Measurements from ENCODE around the gene ARHGAP6.
A peak's percentile ranks its signal among the peaks of the same experiment; 100 is the strongest.

ARHGAP6 gene

GRCh38 chrX:11431786-11432185 lies 233.9 kb downstream of the ARHGAP6 start:
- Histone ChIP-seq H3K36me3 (ENCODE audit: insufficient read depth, low read length) (no peaks in the 10 kb centered on the region), H3K9me3 (ENCODE audit: low read length) (no peaks in the 10 kb centered on the region), H3K9ac (ENCODE audit: low read length) (no peak overlapping the region), H3K27ac (ENCODE audit: low read depth, low read length) (peak overlapping the region; percentile 54), H3K27me3 (ENCODE audit: control insufficient read depth in 1 of 2, insufficient read depth in 2 of 2, low read length in 2 of 2) (no peaks in the 10 kb centered on the region), H3K4me3 (ENCODE audit: low read depth in 1 of 2, low read length in 2 of 2) (no peak overlapping the region), H3K4me1 (ENCODE audit: insufficient read depth, low read length) (peaks cover 31% of the 10 kb centered on the region)

DNA sequence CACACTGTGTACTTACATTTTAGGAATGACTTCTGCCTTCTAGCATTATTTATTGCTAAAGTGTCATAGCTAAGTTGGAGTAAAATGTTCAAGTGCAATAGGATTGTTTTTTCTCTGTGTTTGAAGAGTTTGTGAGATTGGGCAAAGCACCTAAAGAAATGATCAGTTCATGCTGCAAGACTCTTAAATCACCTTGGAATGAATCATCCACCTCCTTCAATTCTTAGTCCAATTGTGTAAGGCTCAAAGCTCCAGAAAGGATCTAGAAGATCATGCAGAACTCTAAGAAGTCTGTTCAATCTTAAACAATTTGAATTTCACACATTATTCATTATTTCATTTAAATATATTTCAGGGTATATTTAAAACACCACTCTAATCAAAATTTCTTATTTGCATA lies 235.4 kb downstream of the ARHGAP6 start:
- no peaks in the 10 kb centered on the region for H3K27me3 ChIP-seq (ENCODE audit: control insufficient read depth in 1 of 2, insufficient read depth in 2 of 2, low read length in 2 of 2)
- H3K9me3 ChIP-seq (ENCODE audit: low read length) = no peaks in the 10 kb centered on the region
- H3K4me3 ChIP-seq (ENCODE audit: low read depth in 1 of 2, low read length in 2 of 2) = no peak overlapping the region
- no peak overlapping the region for H3K9ac ChIP-seq (ENCODE audit: low read length)
- peak overlapping the region; percentile 27 for H3K27ac ChIP-seq (ENCODE audit: low read depth, low read length)
- H3K4me1 ChIP-seq (ENCODE audit: insufficient read depth, low read length) = peaks cover 31% of the 10 kb centered on the region
- no peaks in the 10 kb centered on the region for H3K36me3 ChIP-seq (ENCODE audit: insufficient read depth, low read length)

GRCh38 chrX:11429538-11430085 lies 236.1 kb downstream of the ARHGAP6 start:
- Histone ChIP-seq H3K9ac (ENCODE audit: low read length) (no peak overlapping the region), H3K27ac (ENCODE audit: low read depth, low read length) (peak overlapping the region; percentile 27), H3K36me3 (ENCODE audit: insufficient read depth, low read length) (no peaks in the 10 kb centered on the region), H3K9me3 (ENCODE audit: low read length) (no peaks in the 10 kb centered on the region), H3K4me3 (ENCODE audit: low read depth in 1 of 2, low read length in 2 of 2) (no peak overlapping the region), H3K27me3 (ENCODE audit: control insufficient read depth in 1 of 2, insufficient read depth in 2 of 2, low read length in 2 of 2) (no peaks in the 10 kb centered on the region), H3K4me1 (ENCODE audit: insufficient read depth, low read length) (peaks cover 26% of the 10 kb centered on the region)

DNA sequence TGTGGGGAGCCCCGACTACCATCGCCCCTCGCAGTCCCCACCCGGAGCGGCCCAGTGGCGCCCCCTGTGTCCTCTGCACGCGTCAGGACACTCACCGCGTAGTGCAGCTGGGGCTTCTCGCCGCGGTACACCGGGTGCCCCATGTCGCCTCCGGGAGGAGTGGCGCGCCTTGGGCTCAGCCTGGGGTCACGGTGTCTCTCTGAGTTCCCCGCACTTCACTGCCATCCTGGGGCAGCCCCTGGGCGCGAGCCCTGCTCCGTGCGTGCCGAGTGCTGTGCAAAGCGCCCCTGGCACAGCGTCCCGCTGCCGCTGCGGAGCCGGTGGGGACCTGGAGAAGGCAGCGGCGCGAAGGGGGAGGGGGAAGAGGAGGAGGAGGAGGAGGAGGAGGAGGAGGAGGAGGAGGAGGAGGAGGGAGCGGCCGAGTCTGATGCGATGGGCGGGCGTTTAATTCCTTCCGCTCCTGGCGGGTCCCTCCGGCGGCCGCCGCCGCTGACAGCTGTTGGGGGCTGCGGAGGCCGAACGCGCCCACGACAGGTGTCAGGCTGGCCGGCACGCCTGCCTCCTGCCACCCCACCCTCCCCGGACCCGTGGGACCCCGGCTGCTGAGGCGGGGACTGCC lies 238.2 kb downstream of the ARHGAP6 start:
- peak overlapping the region; percentile 38 to 40 for H3K4me3 ChIP-seq (ENCODE audit: low read depth in 1 of 2, low read length in 2 of 2)
- no peaks in the 10 kb centered on the region for H3K27me3 ChIP-seq (ENCODE audit: control insufficient read depth in 1 of 2, insufficient read depth in 2 of 2, low read length in 2 of 2)
- H3K9ac ChIP-seq (ENCODE audit: low read length) = peak overlapping the region; percentile 18
- H3K9me3 ChIP-seq (ENCODE audit: low read length) = no peaks in the 10 kb centered on the region
- H3K36me3 ChIP-seq (ENCODE audit: insufficient read depth, low read length) = no peaks in the 10 kb centered on the region
- H3K27ac ChIP-seq (ENCODE audit: low read depth, low read length) = peak overlapping the region; percentile 21
- H3K4me1 ChIP-seq (ENCODE audit: insufficient read depth, low read length) = peaks cover 14% of the 10 kb centered on the region

DNA sequence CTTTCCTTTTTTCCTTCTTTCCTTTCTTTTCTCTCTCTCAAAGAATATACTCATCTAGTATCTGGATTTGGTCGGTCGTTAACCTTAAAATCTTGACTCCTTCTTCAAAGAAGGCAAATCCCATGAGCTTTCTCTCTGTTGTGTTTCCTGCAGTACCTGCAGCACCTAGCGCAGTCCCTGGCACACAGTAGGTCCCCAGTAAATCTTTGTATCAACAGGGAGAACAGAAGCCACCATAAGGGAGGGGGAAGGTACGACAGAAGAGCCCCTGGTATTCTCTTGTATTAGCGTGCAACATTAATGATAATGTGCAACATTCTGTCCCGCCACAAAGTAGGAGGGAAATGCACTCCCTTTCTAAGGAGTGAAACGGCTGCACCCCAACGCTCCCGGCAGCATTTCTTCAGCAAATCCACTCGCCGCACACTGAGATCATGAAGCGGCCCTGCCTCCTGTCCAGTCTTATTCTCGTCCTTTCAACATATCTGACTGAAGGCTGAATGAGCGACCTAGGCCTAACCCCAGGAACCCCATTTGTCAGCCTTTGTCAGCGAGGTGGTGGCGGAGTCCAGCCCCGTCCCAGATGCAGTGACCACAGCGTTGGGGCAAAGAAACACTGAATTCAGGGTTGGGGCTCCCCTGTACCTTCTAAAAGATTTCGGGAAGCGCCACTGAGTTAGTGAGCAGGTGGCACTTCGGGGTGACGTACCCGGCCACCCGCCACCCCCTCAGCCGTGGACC lies 238.8 kb downstream of the ARHGAP6 start:
- H3K9me3 ChIP-seq (ENCODE audit: low read length) = no peaks in the 10 kb centered on the region
- peaks cover 20% of the 10 kb centered on the region for H3K4me1 ChIP-seq (ENCODE audit: insufficient read depth, low read length)
- H3K9ac ChIP-seq (ENCODE audit: low read length) = peak overlapping the region; percentile 18
- no peaks in the 10 kb centered on the region for H3K27me3 ChIP-seq (ENCODE audit: control insufficient read depth in 1 of 2, insufficient read depth in 2 of 2, low read length in 2 of 2)
- H3K4me3 ChIP-seq (ENCODE audit: low read depth in 1 of 2, low read length in 2 of 2) = peak overlapping the region; percentile 38 to 40
- H3K27ac ChIP-seq (ENCODE audit: low read depth, low read length) = peak overlapping the region; percentile 21
- H3K36me3 ChIP-seq (ENCODE audit: insufficient read depth, low read length) = no peaks in the 10 kb centered on the region

DNA sequence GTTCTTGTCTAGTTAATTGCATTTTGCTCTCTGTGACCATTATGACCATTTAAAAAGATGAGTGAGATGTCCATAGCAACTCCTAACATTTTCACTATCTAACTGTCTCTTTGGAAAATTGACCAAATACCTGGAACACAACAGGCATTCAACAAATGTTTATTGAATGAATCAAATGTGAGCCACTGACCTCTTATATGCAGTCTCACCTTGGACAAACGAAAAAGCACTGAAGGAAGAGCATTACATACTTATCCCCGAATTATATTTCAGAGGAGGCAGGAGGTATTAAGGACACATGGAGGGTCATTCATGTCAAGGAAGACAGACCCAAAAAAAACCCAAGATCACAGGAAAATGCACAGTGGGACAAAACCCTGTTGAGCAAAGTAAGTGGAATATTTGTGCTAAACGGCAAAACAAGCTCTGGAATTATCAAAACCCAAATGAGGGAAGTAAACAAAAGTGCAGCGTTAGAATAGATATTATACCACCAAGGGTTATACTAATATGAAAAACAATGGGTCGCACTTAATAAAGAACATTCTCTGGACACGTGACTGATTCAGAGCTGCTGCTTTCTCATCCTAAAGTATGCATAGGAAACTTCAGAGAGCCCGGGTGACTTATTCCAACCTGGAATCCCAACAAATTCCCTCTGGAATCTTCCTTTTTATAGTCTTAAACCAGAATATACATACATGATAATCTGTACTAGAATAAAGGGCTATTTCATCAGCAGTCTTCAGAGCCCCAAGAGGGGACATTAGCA lies 240.6 kb downstream of the ARHGAP6 start:
- Histone ChIP-seq H3K4me1 (ENCODE audit: insufficient read depth, low read length) (peaks cover 19% of the 10 kb centered on the region), H3K27ac (ENCODE audit: low read depth, low read length) (no peak overlapping the region), H3K4me3 (ENCODE audit: low read depth in 1 of 2, low read length in 2 of 2) (no peak overlapping the region), H3K9me3 (ENCODE audit: low read length) (no peaks in the 10 kb centered on the region), H3K9ac (ENCODE audit: low read length) (no peak overlapping the region), H3K27me3 (ENCODE audit: control insufficient read depth in 1 of 2, insufficient read depth in 2 of 2, low read length in 2 of 2) (no peaks in the 10 kb centered on the region), H3K36me3 (ENCODE audit: insufficient read depth, low read length) (no peaks in the 10 kb centered on the region)

- H3K4me3 ChIP-seq (ENCODE audit: low read depth in 1 of 2, low read length in 2 of 2) = no peak overlapping the region
- no peak overlapping the region for H3K9ac ChIP-seq (ENCODE audit: low read length)
- no peak overlapping the region for H3K27ac ChIP-seq (ENCODE audit: low read depth, low read length)
- peaks cover 18% of the 10 kb centered on the region for H3K4me1 ChIP-seq (ENCODE audit: insufficient read depth, low read length)
- no peaks in the 10 kb centered on the region for H3K27me3 ChIP-seq (ENCODE audit: control insufficient read depth in 1 of 2, insufficient read depth in 2 of 2, low read length in 2 of 2)
- no peaks in the 10 kb centered on the region for H3K9me3 ChIP-seq (ENCODE audit: low read length)
- no peaks in the 10 kb centered on the region for H3K36me3 ChIP-seq (ENCODE audit: insufficient read depth, low read length)
Observed at GRCh38 chrX:11423949-11424348, 241.8 kb downstream of the ARHGAP6 start.

- no peaks in the 10 kb centered on the region for H3K9me3 ChIP-seq (ENCODE audit: low read length)
- no peak overlapping the region for H3K27ac ChIP-seq (ENCODE audit: low read depth, low read length)
- no peaks in the 10 kb centered on the region for H3K27me3 ChIP-seq (ENCODE audit: control insufficient read depth in 1 of 2, insufficient read depth in 2 of 2, low read length in 2 of 2)
- peaks cover 13% of the 10 kb centered on the region for H3K4me1 ChIP-seq (ENCODE audit: insufficient read depth, low read length)
- H3K36me3 ChIP-seq (ENCODE audit: insufficient read depth, low read length) = no peaks in the 10 kb centered on the region
- H3K9ac ChIP-seq (ENCODE audit: low read length) = no peak overlapping the region
- H3K4me3 ChIP-seq (ENCODE audit: low read depth in 1 of 2, low read length in 2 of 2) = no peak overlapping the region
Observed at GRCh38 chrX:11423362-11423818, 242.3 kb downstream of the ARHGAP6 start.

DNA sequence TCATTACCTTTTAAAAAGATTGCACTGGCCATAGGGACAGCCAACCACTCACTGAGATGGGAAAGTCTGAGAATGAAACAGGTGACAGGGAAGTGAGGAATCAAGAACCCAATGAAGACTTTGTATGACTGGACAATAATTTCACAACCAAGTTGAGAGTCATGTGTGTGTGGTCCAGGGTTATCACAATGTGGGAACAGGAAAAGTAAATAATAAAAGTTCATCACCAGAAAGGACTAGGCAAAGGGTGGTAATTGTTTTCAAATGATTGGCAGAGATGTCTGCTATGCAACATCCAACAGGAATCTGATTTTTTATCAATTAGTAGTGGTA lies 243.2 kb downstream of the ARHGAP6 start:
- peak overlapping the region; percentile 64 for H3K27ac ChIP-seq (ENCODE audit: low read depth, low read length)
- no peaks in the 10 kb centered on the region for H3K27me3 ChIP-seq (ENCODE audit: control insufficient read depth in 1 of 2, insufficient read depth in 2 of 2, low read length in 2 of 2)
- peaks cover 12% of the 10 kb centered on the region for H3K4me1 ChIP-seq (ENCODE audit: insufficient read depth, low read length)
- H3K4me3 ChIP-seq (ENCODE audit: low read depth in 1 of 2, low read length in 2 of 2) = no peak overlapping the region
- H3K9me3 ChIP-seq (ENCODE audit: low read length) = no peaks in the 10 kb centered on the region
- H3K9ac ChIP-seq (ENCODE audit: low read length) = no peak overlapping the region
- H3K36me3 ChIP-seq (ENCODE audit: insufficient read depth, low read length) = no peaks in the 10 kb centered on the region

GRCh38 chrX:11421805-11422524 lies 243.8 kb downstream of the ARHGAP6 start:
- Histone ChIP-seq H3K27me3 (ENCODE audit: control insufficient read depth in 1 of 2, insufficient read depth in 2 of 2, low read length in 2 of 2) (no peaks in the 10 kb centered on the region), H3K4me1 (ENCODE audit: insufficient read depth, low read length) (peaks cover 12% of the 10 kb centered on the region), H3K36me3 (ENCODE audit: insufficient read depth, low read length) (no peaks in the 10 kb centered on the region), H3K4me3 (ENCODE audit: low read depth in 1 of 2, low read length in 2 of 2) (no peak overlapping the region), H3K27ac (ENCODE audit: low read depth, low read length) (peak overlapping the region; percentile 64), H3K9ac (ENCODE audit: low read length) (no peak overlapping the region), H3K9me3 (ENCODE audit: low read length) (no peaks in the 10 kb centered on the region)

GRCh38 chrX:11420851-11421250 lies 244.9 kb downstream of the ARHGAP6 start:
- Histone ChIP-seq H3K27me3 (ENCODE audit: control insufficient read depth in 1 of 2, insufficient read depth in 2 of 2, low read length in 2 of 2) (no peaks in the 10 kb centered on the region), H3K36me3 (ENCODE audit: insufficient read depth, low read length) (no peaks in the 10 kb centered on the region), H3K4me1 (ENCODE audit: insufficient read depth, low read length) (peaks cover 12% of the 10 kb centered on the region), H3K9me3 (ENCODE audit: low read length) (no peaks in the 10 kb centered on the region), H3K27ac (ENCODE audit: low read depth, low read length) (no peak overlapping the region), H3K4me3 (ENCODE audit: low read depth in 1 of 2, low read length in 2 of 2) (no peak overlapping the region), H3K9ac (ENCODE audit: low read length) (no peak overlapping the region)
